Left ventricle myocardium superior (tissue), 1 donor: ENCODE results near the gene PVRIG. TPM values are rescaled to one million over a fixed set of nuclear protein-coding genes. Genes with fewer than 3 reads are reported as not detected.
"Not testable (repeated sequence)": the region's sequence is repeated elsewhere in the genome, so short reads cannot be mapped to it uniquely, and the experiment has no call there.

ENCODE experiments used
- ATAC-seq: fragments of 200-7000 bp; cut with Tn5 transposase; one replicate; pipeline ENCODE4 v1.9.1; 2020; ENCODE audit warnings: mild to moderate bottlenecking, moderate library complexity
- DNase-seq: peaks from one replicate; pipeline ENCODE4 v3.0.0-alpha.2; 2020
- intact Hi-C: fragments of 100-400 bp; cut with micrococcal nuclease; formaldehyde crosslinking; loops from one replicate; pipeline ENCODE4 v1.11.0; 2022
- total RNA-seq: library from RNA; stranded (reverse); fragmentation: NEBNext Ultra II Directional; extraction: Animal tissue kit (Norgen Biotek cat#: 25700); gene quantifications from one replicate; pipeline ENCODE4 v1.2.1, GENCODE V29; 2021
- donor health status: DM: no; HTN: yes; CAD: no; lungs with severe emphysema.

The PVRIG gene
- total RNA-seq, 1 donor from 2014 or later = not detected

- intact Hi-C loops = no loop called here
- ATAC-seq (no peak), DNase-seq (no peak)
These were observed 2.2 kb downstream of the PVRIG start for GRCh38 chr7:100221767-100222444.

GRCh38 chr7:100222445-100223132 is 2.8 kb downstream of the PVRIG start:
- DNase-seq = no peak
- ATAC-seq = no peak
- intact Hi-C loops = no loop called here

GRCh38 chr7:100223376-100223927 is 3.7 kb downstream of the PVRIG start:
- intact Hi-C loops, ATAC-seq, DNase-seq: not testable (repeated sequence)

- ATAC-seq, intact Hi-C loops, DNase-seq: not testable (repeated sequence)
These were observed 5.1 kb downstream of the PVRIG start for GRCh38 chr7:100224891-100225290.

GRCh38 chr7:100234660-100235317 is 15.0 kb downstream of the PVRIG start:
- ATAC-seq, DNase-seq, intact Hi-C loops: not testable (repeated sequence)

GRCh38 chr7:100239975-100240374 is 20.2 kb downstream of the PVRIG start:
- intact Hi-C loops, ATAC-seq, DNase-seq: not testable (repeated sequence)

GRCh38 chr7:100243385-100243784 is 23.6 kb downstream of the PVRIG start:
- peak; percentile 84 for ATAC-seq
- DNase-seq = peak; percentile 51
- intact Hi-C loops = not testable (repeated sequence)

- peak; percentile 53 for ATAC-seq
- intact Hi-C loops, DNase-seq: not testable (repeated sequence)
These were observed 25.3 kb downstream of the PVRIG start for GRCh38 chr7:100244988-100245605.

GRCh38 chr7:100246121-100246864 is 26.5 kb downstream of the PVRIG start:
- ATAC-seq, DNase-seq, intact Hi-C loops: not testable (repeated sequence)

- DNase-seq, intact Hi-C loops, ATAC-seq: not testable (repeated sequence)
These were observed 27.1 kb downstream of the PVRIG start for GRCh38 chr7:100246865-100247137.

GRCh38 chr7:100247152-100247757 is 27.5 kb downstream of the PVRIG start:
- no peak for ATAC-seq
- intact Hi-C loops = no loop called here
- no peak for DNase-seq

GRCh38 chr7:100248483-100248882 is 28.7 kb downstream of the PVRIG start:
- no peak for DNase-seq
- no peak for ATAC-seq
- intact Hi-C loops = no loop called here

GRCh38 chr7:100257017-100257416 is 37.3 kb downstream of the PVRIG start:
- DNase-seq = no peak
- intact Hi-C loops = no loop called here
- ATAC-seq = peak; percentile 14

GRCh38 chr7:100259984-100260383 is 40.2 kb downstream of the PVRIG start:
- intact Hi-C loops, DNase-seq, ATAC-seq: not testable (repeated sequence)

GRCh38 chr7:100262896-100263295 is 43.1 kb downstream of the PVRIG start:
- DNase-seq, ATAC-seq, intact Hi-C loops: not testable (repeated sequence)

GRCh38 chr7:100264223-100264622 is 44.5 kb downstream of the PVRIG start:
- ATAC-seq, DNase-seq, intact Hi-C loops: not testable (repeated sequence)

GRCh38 chr7:100264669-100265165 is 45.0 kb downstream of the PVRIG start:
- intact Hi-C loops, ATAC-seq, DNase-seq: not testable (repeated sequence)

GRCh38 chr7:100265851-100266250 is 46.1 kb downstream of the PVRIG start:
- DNase-seq, intact Hi-C loops: not testable (repeated sequence)
- ATAC-seq = peak; percentile 47
